K562 (cell line): Measurements from ENCODE around the gene LAIR2. TPM values are rescaled to one million over a fixed set of nuclear protein-coding genes. Genes with fewer than 3 reads are reported as not detected.
"Not testable (repeated sequence)": the region's sequence is repeated elsewhere in the genome, so short reads cannot be mapped to it uniquely, and the experiment has no call there.

ENCODE experiments used
- ATAC-seq: fragments of 200-7000 bp; cut with Tn5 transposase; 3 replicates; pipeline ENCODE4 v1.9.1; 2020; ENCODE audit warnings: moderate library complexity
- BruUV-seq: library from RNA; stranded (reverse); fragments of 400-500 nt; replicated peaks from 2 replicates; lab custom pipeline; 2021; lab: Mats Ljungman, UMichigan
- CTCF ChIA-PET: fragments of 300-600 bp; formaldehyde crosslinking; extraction: SDS; loops from one replicate; lab custom pipeline; 2021; ENCODE audit warnings: low intra/inter-chr PET ratio; lab: Yijun Ruan, JAX
- POLR2A ChIA-PET: fragments of 300-600, 350-650 bp; sonication (Branson Sonifier 250); formaldehyde crosslinking; extraction: SDS; loops from one replicate; lab custom pipeline; 2021; ENCODE audit warnings: antibody characterized with exemption, inconsistent platforms; lab: Yijun Ruan, JAX
- DNase-seq, 4 experiments: peaks; one replicate each; pipeline versions ENCODE4 v3.0.0 to v3.0.0-alpha.2; 2011 to 2018; ENCODE audit warnings: low spot score in 3 of 4, mixed read lengths in 3 of 4; ENCODE audit errors: extremely low read depth in 1 of 4
- FAIRE-seq: peaks from 2 replicates; lab custom pipeline; 2011; peaks lifted over from hg19 to GRCh38; lab: Jason Lieb, UNC
- H2AFZ ChIP-seq: 2 replicates; pipeline ENCODE4 v1.6.0; 2011; ENCODE audit warnings: low read depth, low read length, control low read depth, inconsistent platforms
- H3K27ac ChIP-seq: fragments of 200-600 bp; 3 replicates; pipeline ENCODE4 v1.8.0; 2011; ENCODE audit warnings: low read depth, mild to moderate bottlenecking, control low read depth, inconsistent platforms, low read length, moderate library complexity, mixed read lengths; ENCODE audit errors: extremely low read depth
- H3K27me3 ChIP-seq, 2 experiments: fragments of 300-600 bp in 1 of 2; 2 replicates in 1 of 2; 3 replicates in 1 of 2; pipeline versions ENCODE4 v1.6.0 to v1.8.0; 2011; ENCODE audit warnings: inconsistent platforms in 2 of 2, low read length in 2 of 2, mild to moderate bottlenecking in 1 of 2, mixed read lengths in 1 of 2, moderate library complexity in 1 of 2; ENCODE audit not compliant: control insufficient read depth in 2 of 2, insufficient read depth in 2 of 2
- H3K36me3 ChIP-seq: fragments of 300-600 bp; 3 replicates; pipeline ENCODE4 v1.8.0; 2011; ENCODE audit warnings: mild to moderate bottlenecking, low read length, inconsistent platforms; ENCODE audit not compliant: control insufficient read depth, insufficient read depth
- H3K4me1 ChIP-seq, 2 experiments: fragments of 200-600 bp in 1 of 2; replicated peaks in 1 of 2; 2 replicates in 1 of 2; 3 replicates in 1 of 2; pipeline versions ENCODE4 v1.5.1 to v1.8.0; 2011; ENCODE audit warnings: inconsistent platforms in 2 of 2, low read length in 2 of 2, mild to moderate bottlenecking in 1 of 2, mixed read lengths in 1 of 2, moderate library complexity in 1 of 2; ENCODE audit not compliant: control insufficient read depth in 2 of 2, insufficient read depth in 2 of 2
- H3K4me2 ChIP-seq: 2 replicates; pipeline ENCODE4 v1.6.1; 2011; ENCODE audit warnings: low read length, control low read depth, inconsistent platforms, mixed read lengths; ENCODE audit not compliant: insufficient read depth
- H3K4me3 ChIP-seq: fragments of 200-600 bp; sonication (generic), shearing (Covaris generic); 2 replicates; pipeline ENCODE4 v1.5.1; 2016; ENCODE audit warnings: control low read depth, inconsistent platforms
- H3K79me2 ChIP-seq: fragments of 200-600 bp; 3 replicates; pipeline ENCODE4 v1.8.0; 2011; ENCODE audit warnings: low read length, inconsistent platforms; ENCODE audit not compliant: control insufficient read depth, insufficient read depth
- H3K9ac ChIP-seq, 2 experiments: 2 replicates each; pipeline versions ENCODE4 v1.6.0 to v1.6.1; 2011; ENCODE audit warnings: low read depth in 2 of 2, low read length in 2 of 2, control low read depth in 1 of 2, inconsistent platforms in 1 of 2, mild to moderate bottlenecking in 1 of 2, mixed read lengths in 1 of 2; ENCODE audit not compliant: insufficient read depth in 1 of 2
- H3K9me1 ChIP-seq: one replicate; pipeline ENCODE4 v1.6.0; 2011; ENCODE audit warnings: inconsistent platforms, mild to moderate bottlenecking, low read length, moderate library complexity; ENCODE audit not compliant: control insufficient read depth, insufficient read depth
- H3K9me3 ChIP-seq: replicated peaks from 2 replicates; pipeline ENCODE4 v1.5.1; 2011; ENCODE audit warnings: low read depth, low read length, inconsistent platforms; ENCODE audit not compliant: control insufficient read depth, insufficient read depth
- H4K20me1 ChIP-seq: replicated peaks from 2 replicates; pipeline ENCODE4 v1.6.1; 2011; ENCODE audit warnings: low read length, inconsistent platforms, mixed read lengths; ENCODE audit not compliant: control insufficient read depth, insufficient read depth
- CHCHD3 ChIP-seq: fragments of 250-450 bp; sonication (Bioruptor Pico); IDR thresholded peaks from 2 replicates; pipeline ENCODE4 v2.1.2; 2022; ENCODE audit warnings: mild to moderate bottlenecking
- EGR1 ChIP-seq: fragments of 450-650 bp; conservative IDR thresholded peaks from 2 replicates; pipeline ENCODE4 v1.6.1; 2017; ENCODE audit warnings: mild to moderate bottlenecking
- GATAD2A ChIP-seq: fragments of 450-650 bp; IDR thresholded peaks from 2 replicates; pipeline ENCODE4 v1.6.1; 2017
- HCFC1 ChIP-seq: IDR thresholded peaks from 2 replicates; pipeline ENCODE4 v1.6.1; 2012; ENCODE audit warnings: low read depth, low read length, improper control_type of control experiment
- ILF3 ChIP-seq: fragments of 450-650 bp; IDR thresholded peaks from 2 replicates; pipeline ENCODE4 v1.6.1; 2018; ENCODE audit warnings: antibody characterized with exemption, mild to moderate bottlenecking, moderate library complexity, borderline replicate concordance
- MAFK ChIP-seq: IDR thresholded peaks from 2 replicates; pipeline ENCODE4 v1.6.1; 2011; ENCODE audit warnings: low read length, improper control_type of control experiment
- POLR2AphosphoS5 ChIP-seq: IDR thresholded peaks from 2 replicates; pipeline ENCODE4 v1.6.1; 2011; ENCODE audit warnings: mild to moderate bottlenecking, low read depth, low read length, moderate library complexity; ENCODE audit not compliant: control insufficient read depth, insufficient read depth
- RBM34 ChIP-seq: fragments of 200-400 bp; formaldehyde crosslinking; IDR thresholded peaks from 2 replicates; pipeline ENCODE4 v1.6.1; 2018; ENCODE audit warnings: low read length, borderline replicate concordance; ENCODE audit not compliant: insufficient read depth
- RFX7 ChIP-seq: fragments of 250-450 bp; sonication (Bioruptor Pico); IDR thresholded peaks from 2 replicates; pipeline ENCODE4 v1.5.1; 2021; ENCODE audit warnings: mild to moderate bottlenecking
- SMARCA5 ChIP-seq: fragments of 450-650 bp; IDR thresholded peaks from 2 replicates; pipeline ENCODE4 v1.6.1; 2016
- TAF9B ChIP-seq: fragments of 450-650 bp; IDR thresholded peaks from 2 replicates; pipeline ENCODE4 v1.6.1; 2018; ENCODE audit warnings: mild to moderate bottlenecking; ENCODE audit not compliant: partially characterized antibody
- TCF7L2 ChIP-seq: fragments of 150-350 bp; IDR thresholded peaks from 2 replicates; pipeline ENCODE4 v1.6.1; 2016; ENCODE audit warnings: low read depth, mild to moderate bottlenecking, low read length, moderate library complexity
- TCFL5 ChIP-seq: fragments of 250-450 bp; sonication (Bioruptor Pico); conservative IDR thresholded peaks from 2 replicates; pipeline ENCODE4 v1.6.1; 2021; ENCODE audit warnings: mild to moderate bottlenecking, moderate library complexity, matching md5 sums
- WGBS: fragments of 100-300 bp; shearing (Covaris generic); methylation state at CpG from one replicate; pipeline ENCODE4 v1.1.6; 2016; ENCODE audit warnings: low coverage, mixed read lengths; ENCODE audit not compliant: insufficient coverage; ENCODE audit errors: missing lambda C conversion rate; 5-methylcytosine and 5-hydroxymethylcytosine counted together
- in situ Hi-C: fragments of 300-500 bp; cut with MboI; formaldehyde crosslinking; loops from 4 replicates; pipeline ENCODE4 v1.15.0; 2018; ENCODE audit warnings: inconsistent platforms, mixed read lengths
- intact Hi-C: fragments of 100-400 bp; cut with micrococcal nuclease; formaldehyde crosslinking; loops from 2 replicates; pipeline ENCODE4 v1.14.2; 2022
- polyA plus RNA-seq, 8 experiments: library from polyadenylated mRNA; depleted of rRNA in 4 of 8; stranded (reverse) in 5 of 8; unstranded in 3 of 8; fragments of >200 nt; fragmentation: Nextera tagmentation in 2 of 8; fragmentation: Illumina TruSeq in 1 of 8; extraction: Ambion mirVana in 2 of 8; extraction: Trizol in 1 of 8; gene quantifications; 2 replicates each; pipeline versions ENCODE4 v1.2.1 to v1.2.3, GENCODE V29; 2011 to 2014; ENCODE audit warnings: inconsistent platforms in 1 of 8, missing spikeins in 1 of 8
- total RNA-seq, 7 experiments: library from RNA; depleted of rRNA in 6 of 7; stranded (reverse); fragments of >200 nt in 6 of 7; fragmentation: Illumina TruSeq in 2 of 7; extraction: Trizol in 2 of 7; gene quantifications; 2 replicates each; pipeline versions ENCODE4 v1.2.1 to v1.2.3, GENCODE V29; 2011 to 2021; ENCODE audit warnings: low replicate concordance in 1 of 7
- TF ChIP-seq, protein P1 (sequence below): fragments of 250-450 bp; sonication (Bioruptor Pico); IDR thresholded peaks from 2 replicates; pipeline ENCODE4 v1.8.0; 2021; ENCODE audit warnings: moderate library complexity, mild to moderate bottlenecking, inconsistent platforms
- TF ChIP-seq, protein P2 (sequence below), 2 experiments: fragments of 450-650 bp; IDR thresholded peaks; 2 replicates each; pipeline ENCODE4 v1.6.1; 2016

LAIR2 gene
- total and polyA plus RNA-seq, 9 of the 15 experiments (the other 6 are each of a cell fraction or from before 2014, with no cell fraction given) = not detected

DNA sequence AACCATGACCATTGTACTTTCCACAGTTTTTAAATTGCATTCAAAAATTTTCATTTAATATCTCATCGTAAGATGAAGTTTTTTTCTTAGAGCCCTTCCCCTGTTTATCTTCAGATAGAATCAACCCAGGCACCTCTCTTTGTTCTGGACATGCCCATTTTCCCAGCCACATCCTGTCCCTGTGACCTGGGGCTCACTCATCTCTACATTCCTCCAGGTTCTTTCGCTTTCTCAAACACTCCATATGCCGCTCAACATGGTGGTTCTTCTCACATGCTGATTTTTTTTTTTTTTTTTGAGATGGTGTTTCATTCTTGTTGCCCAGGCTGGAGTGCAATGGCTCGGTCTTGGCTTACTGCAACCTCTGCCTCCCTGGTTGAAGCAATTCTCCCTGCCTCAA lies 2.9 kb downstream of the LAIR2 start:
- CTCF ChIA-PET, H2AFZ ChIP-seq, H3K4me2 ChIP-seq, H3K9me3 ChIP-seq, intact Hi-C loops, H3K4me3 ChIP-seq, H3K36me3 ChIP-seq, DNase-seq, FAIRE-seq, H3K9ac ChIP-seq, H3K4me1 ChIP-seq, ATAC-seq, H3K79me2 ChIP-seq, H3K27ac ChIP-seq, H3K9me1 ChIP-seq, H4K20me1 ChIP-seq, BruUV-seq: not testable (repeated sequence)
- 9% methylated on average over 4 of the region's 4 CpGs for WGBS
- POLR2A ChIA-PET = interaction anchor here (0.9 kb wide), 1 partner anchor 13 kb away, joined by 4 read pairs; no protein-coding TSS in a partner anchor
- in situ Hi-C loops = loop anchor here (5.0 kb wide), 1 partner anchor 143 kb away; the partner anchor contains the start of gene LAIR1
- peaks cover 17 to 38% of the 10 kb centered on the region in 2 experiments for H3K27me3 ChIP-seq

DNA sequence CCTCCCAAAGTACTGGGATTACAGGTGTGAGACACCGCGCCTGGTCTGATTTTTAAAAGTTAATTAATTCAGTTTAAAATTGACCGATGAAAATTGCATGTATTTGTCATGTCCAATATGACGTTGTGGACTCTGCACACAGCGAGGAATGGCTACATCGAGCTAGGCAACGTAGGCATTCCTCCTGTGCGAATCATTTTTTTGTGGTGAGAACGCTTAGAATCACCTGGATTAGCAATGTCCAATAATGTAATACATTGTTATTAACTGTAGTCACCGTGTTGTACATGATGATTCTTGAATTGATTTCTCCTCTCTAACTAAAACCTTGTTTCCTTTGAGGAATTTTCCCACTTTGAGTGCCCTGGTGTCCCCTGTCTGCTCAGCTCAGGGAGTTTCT lies 3.4 kb downstream of the LAIR2 start:
- H3K27ac ChIP-seq = no peak overlapping the region
- CTCF ChIA-PET = no interaction called here
- WGBS = 1% methylated on average over 10 of the region's 10 CpGs
- TF ChIP-seq RBM34 = no peak
- TF ChIP-seq MAFK = no peak
- TF ChIP-seq TCFL5 = no peak
- no peak for TF ChIP-seq RFX7 (CRISPR knock-in tag)
- TF ChIP-seq, protein P1, sequence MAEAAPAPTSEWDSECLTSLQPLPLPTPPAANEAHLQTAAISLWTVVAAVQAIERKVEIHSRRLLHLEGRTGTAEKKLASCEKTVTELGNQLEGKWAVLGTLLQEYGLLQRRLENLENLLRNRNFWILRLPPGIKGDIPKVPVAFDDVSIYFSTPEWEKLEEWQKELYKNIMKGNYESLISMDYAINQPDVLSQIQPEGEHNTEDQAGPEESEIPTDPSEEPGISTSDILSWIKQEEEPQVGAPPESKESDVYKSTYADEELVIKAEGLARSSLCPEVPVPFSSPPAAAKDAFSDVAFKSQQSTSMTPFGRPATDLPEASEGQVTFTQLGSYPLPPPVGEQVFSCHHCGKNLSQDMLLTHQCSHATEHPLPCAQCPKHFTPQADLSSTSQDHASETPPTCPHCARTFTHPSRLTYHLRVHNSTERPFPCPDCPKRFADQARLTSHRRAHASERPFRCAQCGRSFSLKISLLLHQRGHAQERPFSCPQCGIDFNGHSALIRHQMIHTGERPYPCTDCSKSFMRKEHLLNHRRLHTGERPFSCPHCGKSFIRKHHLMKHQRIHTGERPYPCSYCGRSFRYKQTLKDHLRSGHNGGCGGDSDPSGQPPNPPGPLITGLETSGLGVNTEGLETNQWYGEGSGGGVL (CRISPR knock-in tag) = no peak
- no peak for TF ChIP-seq TAF9B
- TF ChIP-seq POLR2AphosphoS5 = no peak
- TF ChIP-seq SMARCA5 = no peak
- TF ChIP-seq, protein P2, sequence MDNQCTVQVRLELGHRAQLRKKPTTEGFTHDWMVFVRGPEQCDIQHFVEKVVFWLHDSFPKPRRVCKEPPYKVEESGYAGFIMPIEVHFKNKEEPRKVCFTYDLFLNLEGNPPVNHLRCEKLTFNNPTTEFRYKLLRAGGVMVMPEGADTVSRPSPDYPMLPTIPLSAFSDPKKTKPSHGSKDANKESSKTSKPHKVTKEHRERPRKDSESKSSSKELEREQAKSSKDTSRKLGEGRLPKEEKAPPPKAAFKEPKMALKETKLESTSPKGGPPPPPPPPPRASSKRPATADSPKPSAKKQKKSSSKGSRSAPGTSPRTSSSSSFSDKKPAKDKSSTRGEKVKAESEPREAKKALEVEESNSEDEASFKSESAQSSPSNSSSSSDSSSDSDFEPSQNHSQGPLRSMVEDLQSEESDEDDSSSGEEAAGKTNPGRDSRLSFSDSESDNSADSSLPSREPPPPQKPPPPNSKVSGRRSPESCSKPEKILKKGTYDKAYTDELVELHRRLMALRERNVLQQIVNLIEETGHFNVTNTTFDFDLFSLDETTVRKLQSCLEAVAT (IDR thresholded peaks at IDR 0.05) = no peak
- TF ChIP-seq GATAD2A = no peak
- no peak for TF ChIP-seq TCF7L2
- TF ChIP-seq CHCHD3 (CRISPR knock-in tag) = no peak
- TF ChIP-seq ILF3 = no peak
- no peak for TF ChIP-seq EGR1
- TF ChIP-seq HCFC1 = no peak

More for the DNA sequence above, 3.4 kb downstream of the LAIR2 start:
- BruUV-seq = no TSS peak
- ATAC-seq (no peak), DNase-seq (no peak), FAIRE-seq (no peak)
- Histone ChIP-seq H3K79me2 (no peaks in the 10 kb centered on the region), H3K27me3 (peaks cover 12 to 33% of the 10 kb centered on the region in 2 experiments), H3K9me1 (no peaks in the 10 kb centered on the region), H3K36me3 (no peaks in the 10 kb centered on the region), H3K4me3 (no peak overlapping the region), H3K9ac (no peak overlapping the region), H4K20me1 (no peaks in the 10 kb centered on the region; the same call in 1 of the 2 replicates), H3K4me1 (no peaks in the 10 kb centered on the region), H3K4me2 (no peak overlapping the region), H2AFZ (no peak overlapping the region), H3K9me3 (no peaks in the 10 kb centered on the region)
- in situ Hi-C loops (loop anchor here (5.0 kb wide), 1 partner anchor 144 kb away; the partner anchor contains the start of gene LAIR1), intact Hi-C loops (no loop called here)
- POLR2A ChIA-PET = interaction anchor here (0.6 kb wide), 1 partner anchor 13 kb away, joined by 4 read pairs; no protein-coding TSS in a partner anchor
